HepG2 (cell line): Measurements from ENCODE around the gene PHYHIPL.

Experiments used
- ATF3 ChIP-seq: sonication (generic); formaldehyde crosslinking; IDR thresholded peaks from 2 replicates; pipeline ENCODE4 v1.4.0; 2020; ENCODE audit warnings: missing genetic modification reagents
- BRCA1 ChIP-seq: sonication (generic); formaldehyde crosslinking; IDR thresholded peaks from 2 replicates; pipeline ENCODE4 v1.4.0; 2020; ENCODE audit warnings: missing genetic modification reagents
- CTCF ChIP-seq: sonication (generic); formaldehyde crosslinking; IDR thresholded peaks from 2 replicates; pipeline ENCODE4 v1.5.0; 2020; ENCODE audit warnings: mild to moderate bottlenecking, missing genetic modification reagents, moderate library complexity
- EP300 ChIP-seq, 3 experiments: sonication (generic) in 1 of 3; formaldehyde crosslinking in 1 of 3; IDR thresholded peaks; 2 replicates each; pipeline versions ENCODE4 v1.5.1 to v1.6.1; 2011 to 2020; ENCODE audit warnings: low read depth in 2 of 3, low read length in 2 of 3, borderline replicate concordance in 1 of 3, improper control_type of control experiment in 1 of 3, mild to moderate bottlenecking in 1 of 3, missing genetic modification reagents in 1 of 3, moderate library complexity in 1 of 3
- GFI1 ChIP-seq: sonication (generic); formaldehyde crosslinking; IDR thresholded peaks from 2 replicates; pipeline ENCODE4 v1.5.0; 2020; ENCODE audit warnings: missing genetic modification reagents, mild to moderate bottlenecking, borderline replicate concordance
- MEF2D ChIP-seq: sonication (generic); formaldehyde crosslinking; IDR thresholded peaks from 2 replicates; pipeline ENCODE4 v1.5.1; 2020; ENCODE audit warnings: mild to moderate bottlenecking, missing genetic modification reagents
- NR1H2 ChIP-seq: sonication (generic); formaldehyde crosslinking; IDR thresholded peaks from 2 replicates; pipeline ENCODE4 v1.8.1; 2022; ENCODE audit warnings: low read depth, missing genetic modification reagents, borderline replicate concordance
- RFX5 ChIP-seq: IDR thresholded peaks from 2 replicates; pipeline ENCODE4 v1.6.1; 2011; ENCODE audit warnings: low read depth, low read length, improper control_type of control experiment
- SMARCC2 ChIP-seq: fragments of 450-650 bp; IDR thresholded peaks from 2 replicates; pipeline ENCODE4 v1.6.1; 2017; ENCODE audit warnings: antibody characterized with exemption, mild to moderate bottlenecking
- YY1 ChIP-seq: IDR thresholded peaks from 2 replicates; pipeline ENCODE4 v1.6.1; 2011; ENCODE audit warnings: low read length, low read depth, moderate library complexity, mild to moderate bottlenecking; ENCODE audit not compliant: insufficient read depth, insufficient replicate concordance
- ZBTB21 ChIP-seq: sonication (generic); formaldehyde crosslinking; IDR thresholded peaks from 2 replicates; pipeline ENCODE4 v1.4.0; 2020; ENCODE audit warnings: missing genetic modification reagents
- ZNF280B ChIP-seq: sonication (generic); formaldehyde crosslinking; IDR thresholded peaks from 2 replicates; pipeline ENCODE4 v1.5.0; 2020; ENCODE audit warnings: missing genetic modification reagents, mild to moderate bottlenecking, borderline replicate concordance

- TF ChIP-seq YY1 (no peak), MEF2D (CRISPR knock-in tag) (no peak), SMARCC2 (no peak), CTCF (CRISPR knock-in tag) (no peak), BRCA1 (CRISPR knock-in tag) (no peak), EP300 (IDR thresholded peaks at IDR 0.05; ENCODE audit: low read depth in 2 of 2, low read length in 2 of 2) (no peak), EP300 (CRISPR knock-in tag; IDR thresholded peaks at IDR 0.05; ENCODE audit: borderline replicate concordance) (no peak), RFX5 (no peak), ZBTB21 (CRISPR knock-in tag) (no peak), ZNF280B (CRISPR knock-in tag) (no peak), GFI1 (no peak), NR1H2 (CRISPR knock-in tag) (no peak), ATF3 (CRISPR knock-in tag) (no peak)
Measured at GRCh38 chr10:59190332-59190731, 13.9 kb downstream of the PHYHIPL start.
